DMS53 treated with DMSO at 0.1 percent for 48 hours (cell line): ENCODE results near the gene RASA3.

Experiments used
- DNase-seq: peaks from one replicate; lab custom pipeline; 2025; ENCODE audit not compliant: unreplicated experiment; lab: John Stamatoyannopoulos, UW

Gene RASA3

DNA sequence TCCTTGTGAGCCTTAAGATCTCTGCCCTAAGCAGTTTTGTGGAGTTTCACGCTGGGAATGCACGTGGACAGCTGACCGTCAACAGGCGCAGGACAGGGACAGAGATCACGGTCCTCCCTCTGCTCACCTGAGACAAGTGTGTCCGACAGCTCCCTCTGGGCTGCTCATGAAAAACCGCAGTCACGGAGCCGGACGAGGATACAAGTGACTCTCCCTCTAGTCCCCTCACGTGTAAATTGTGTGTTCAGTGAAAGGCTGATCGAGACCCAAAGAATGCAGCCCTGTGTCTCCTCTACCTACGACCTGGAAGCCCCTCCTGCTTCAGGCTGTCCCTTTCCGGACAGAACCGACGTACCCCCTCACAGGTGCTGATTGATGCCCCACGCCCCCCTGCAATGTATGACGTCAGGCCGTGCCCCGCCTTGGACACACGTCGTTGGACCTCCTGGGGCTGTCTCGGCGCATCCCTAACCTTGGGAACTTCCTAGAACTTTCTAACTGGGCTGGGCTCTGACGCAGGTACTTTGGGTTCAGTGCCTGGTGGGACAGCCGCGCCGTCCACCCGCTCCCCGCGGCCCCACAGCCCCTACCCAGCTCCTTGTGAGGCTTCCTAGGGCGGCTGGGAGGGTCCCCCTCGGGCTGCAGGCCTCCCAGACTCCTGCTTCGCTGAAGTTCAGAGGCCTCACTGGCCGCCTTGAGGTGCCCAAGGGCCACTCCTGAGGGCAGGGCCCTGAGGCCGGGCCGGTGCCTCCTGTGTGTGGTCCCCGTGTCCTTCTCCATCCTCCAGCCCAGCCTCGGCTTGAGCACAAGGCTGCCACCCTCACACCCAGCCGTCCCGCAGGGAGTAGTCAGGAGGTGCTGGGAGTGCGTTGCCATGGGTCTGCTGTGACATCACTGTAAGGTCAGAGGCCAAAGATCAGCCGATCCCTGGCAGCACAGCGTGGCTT, 158.9 kb downstream of the RASA3 start, which contains the start of gene C13orf46:
TSS of gene C13orf46 (minus strand) at position 859 of the 947 bp plus-strand sequence. CDS start at position 780, 79 bp downstream.
- DNase-seq: no peak

DNA sequence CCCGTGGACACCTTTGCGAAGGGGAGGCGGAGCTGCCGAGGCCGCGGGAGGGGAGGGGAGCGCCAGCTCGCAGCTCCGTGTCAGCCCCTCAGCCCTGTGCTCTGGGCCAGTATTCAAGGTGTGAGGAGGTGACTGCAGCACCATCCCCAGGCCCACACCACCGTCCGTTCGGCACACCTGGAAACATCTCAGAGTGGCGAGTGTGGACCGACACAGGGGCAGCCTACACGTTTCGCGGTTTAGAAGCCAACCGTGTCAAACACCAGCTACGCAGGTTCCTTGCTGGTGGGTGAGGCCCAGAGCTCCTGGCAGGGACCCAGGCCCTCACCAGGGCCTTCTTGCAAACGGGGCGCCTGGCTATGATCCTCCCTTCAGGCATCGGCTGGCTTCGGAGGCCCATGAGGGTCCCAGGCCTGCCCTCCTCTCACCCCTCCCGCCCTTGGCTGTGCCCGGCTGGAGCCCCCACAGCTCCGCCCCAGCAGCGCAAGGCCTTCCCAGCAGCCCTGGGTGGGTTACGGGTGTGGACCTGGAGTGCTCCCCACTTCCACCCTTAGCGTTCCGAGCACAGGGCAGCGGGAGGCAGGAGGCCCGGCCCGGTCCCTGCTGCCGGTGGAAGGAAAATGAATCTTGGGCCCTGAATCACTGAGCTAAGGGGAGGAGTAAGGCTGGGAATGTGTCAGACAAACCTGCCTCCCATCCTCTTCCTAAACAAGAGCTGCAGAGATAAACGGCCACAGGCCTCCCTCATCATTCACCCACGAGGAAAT, 159.8 kb downstream of the RASA3 start:
- DNase-seq: no peak

DNA sequence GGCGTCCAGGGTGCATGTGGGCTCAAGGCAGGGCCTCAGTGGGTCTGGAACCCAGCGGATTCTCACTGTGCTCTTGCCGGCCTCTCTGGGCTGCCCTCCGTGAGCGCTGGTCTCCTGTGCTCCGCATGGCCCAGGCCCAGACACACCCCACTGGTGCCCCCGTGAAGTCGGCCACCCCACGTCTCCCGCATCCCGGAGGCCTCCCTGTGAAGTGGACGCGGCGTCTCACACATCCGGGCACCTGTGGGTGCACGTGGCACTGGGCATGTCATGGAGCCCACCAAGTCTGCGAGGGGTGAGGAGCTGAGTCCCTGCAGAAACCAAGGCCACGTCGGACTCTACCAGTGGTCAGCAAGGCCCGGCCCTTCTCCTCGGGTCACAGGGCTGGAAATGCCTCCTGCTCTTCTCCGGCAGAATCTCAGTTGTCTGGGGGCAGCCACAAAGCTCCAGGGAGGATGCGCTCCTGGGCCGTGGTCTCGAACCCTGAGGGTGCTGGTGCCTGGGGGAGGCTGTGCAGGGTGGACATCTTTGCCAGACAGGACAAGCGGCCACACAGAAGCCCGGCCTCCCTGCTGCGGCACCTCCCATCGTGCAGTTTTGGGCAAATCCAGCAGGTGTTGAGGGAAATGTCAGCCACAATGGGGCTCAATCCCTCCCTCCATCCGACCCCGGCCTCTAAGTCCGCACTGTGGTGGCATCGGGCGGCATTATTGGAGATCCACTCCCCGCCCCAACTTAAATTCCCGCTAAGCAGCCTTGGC, 160.8 kb downstream of the RASA3 start:
- no peak for DNase-seq

DNA sequence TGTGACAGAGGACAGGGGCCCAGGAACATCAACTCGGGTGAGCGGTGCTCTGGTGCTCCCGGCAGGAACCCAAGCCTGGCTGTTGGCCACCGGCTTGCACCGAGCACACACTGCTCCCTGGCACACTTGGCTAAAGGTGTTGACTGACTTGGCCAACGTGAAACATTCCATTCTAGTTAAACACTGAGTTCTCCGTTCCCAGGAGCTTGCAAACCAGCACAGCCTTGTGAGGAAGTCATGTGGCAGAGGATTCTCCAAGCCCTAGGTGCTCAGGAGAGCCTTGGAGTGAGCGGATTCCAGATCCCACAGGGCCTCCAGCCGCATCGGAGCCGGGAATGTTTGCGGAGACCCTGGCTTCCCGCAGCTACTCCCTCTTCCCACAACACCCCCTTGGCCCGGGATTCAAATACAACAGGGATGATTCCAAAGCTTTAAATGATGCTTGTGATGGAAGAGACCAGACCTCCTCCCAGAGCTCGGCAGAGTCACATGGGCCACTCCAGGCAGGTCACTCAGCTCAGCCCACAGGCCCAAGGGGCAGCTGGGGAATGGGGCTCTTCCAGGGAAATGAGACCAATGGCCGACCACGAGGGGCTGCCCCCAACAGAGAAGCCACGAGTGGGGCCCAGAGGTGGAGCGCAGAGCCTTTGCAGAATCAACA, 161.5 kb downstream of the RASA3 start:
- no peak for DNase-seq

DNA sequence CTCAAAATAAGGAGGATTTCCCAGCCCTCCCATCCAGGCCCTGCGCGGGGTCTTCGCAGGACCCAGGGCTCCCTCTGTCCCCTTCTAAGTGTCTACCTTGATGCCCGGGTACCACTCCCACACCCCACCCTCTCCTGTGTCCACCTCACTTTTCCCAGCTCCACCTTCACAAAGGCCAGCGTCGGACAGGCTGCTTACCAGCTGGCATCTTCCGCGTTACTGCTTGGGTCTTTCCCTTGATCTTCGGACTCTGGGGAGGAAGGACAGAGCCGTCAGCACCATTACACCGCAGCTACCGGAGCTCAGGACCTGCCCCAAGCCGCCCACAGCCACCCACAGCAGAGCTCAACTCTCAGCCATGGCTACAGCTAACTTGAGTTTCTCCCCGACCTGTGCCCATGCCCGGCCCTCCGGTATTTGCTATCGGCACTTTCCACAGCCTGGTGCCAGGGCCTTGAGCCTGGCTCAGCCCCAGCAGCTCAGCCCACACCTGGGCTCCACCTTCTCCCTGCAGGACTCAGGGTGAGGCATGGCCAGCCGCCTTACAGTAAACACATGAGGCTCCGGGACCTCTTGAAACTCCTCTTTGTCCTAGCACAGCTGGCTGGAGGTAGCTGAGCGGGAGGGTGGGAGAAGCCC, 162.3 kb downstream of the RASA3 start:
- no peak for DNase-seq

DNA sequence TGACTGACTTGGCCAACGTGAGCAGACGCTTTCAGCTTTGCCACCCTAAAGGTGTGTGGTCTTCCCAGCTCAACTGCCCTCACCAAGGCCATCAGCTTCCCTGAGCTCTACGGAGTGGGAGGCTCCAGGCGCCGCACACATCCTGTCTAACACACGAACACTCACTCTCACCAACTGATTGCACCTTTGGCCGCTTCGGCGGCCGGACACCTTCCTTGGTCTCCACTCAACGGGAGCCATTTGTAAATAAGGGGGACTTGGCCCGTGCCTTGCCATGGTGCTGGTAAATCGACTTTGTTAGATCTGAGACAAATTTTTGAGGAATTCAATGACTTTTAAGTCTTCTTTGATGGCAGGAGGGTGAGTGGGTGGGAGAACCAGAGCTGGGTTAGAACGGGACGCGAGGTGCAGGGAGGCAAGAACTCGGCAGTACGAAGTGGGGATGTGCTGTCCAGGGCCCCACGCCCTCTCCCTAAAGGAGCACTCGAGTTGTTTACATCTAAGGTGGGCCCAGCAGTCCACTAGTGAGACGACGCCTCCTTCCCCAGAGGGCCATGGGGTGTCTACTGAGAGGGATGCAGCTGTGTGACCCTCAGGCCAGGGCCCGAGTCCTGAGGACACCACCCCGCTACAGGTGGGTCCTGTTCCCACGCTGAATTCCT, 163.0 kb downstream of the RASA3 start:
- no peak for DNase-seq

DNA sequence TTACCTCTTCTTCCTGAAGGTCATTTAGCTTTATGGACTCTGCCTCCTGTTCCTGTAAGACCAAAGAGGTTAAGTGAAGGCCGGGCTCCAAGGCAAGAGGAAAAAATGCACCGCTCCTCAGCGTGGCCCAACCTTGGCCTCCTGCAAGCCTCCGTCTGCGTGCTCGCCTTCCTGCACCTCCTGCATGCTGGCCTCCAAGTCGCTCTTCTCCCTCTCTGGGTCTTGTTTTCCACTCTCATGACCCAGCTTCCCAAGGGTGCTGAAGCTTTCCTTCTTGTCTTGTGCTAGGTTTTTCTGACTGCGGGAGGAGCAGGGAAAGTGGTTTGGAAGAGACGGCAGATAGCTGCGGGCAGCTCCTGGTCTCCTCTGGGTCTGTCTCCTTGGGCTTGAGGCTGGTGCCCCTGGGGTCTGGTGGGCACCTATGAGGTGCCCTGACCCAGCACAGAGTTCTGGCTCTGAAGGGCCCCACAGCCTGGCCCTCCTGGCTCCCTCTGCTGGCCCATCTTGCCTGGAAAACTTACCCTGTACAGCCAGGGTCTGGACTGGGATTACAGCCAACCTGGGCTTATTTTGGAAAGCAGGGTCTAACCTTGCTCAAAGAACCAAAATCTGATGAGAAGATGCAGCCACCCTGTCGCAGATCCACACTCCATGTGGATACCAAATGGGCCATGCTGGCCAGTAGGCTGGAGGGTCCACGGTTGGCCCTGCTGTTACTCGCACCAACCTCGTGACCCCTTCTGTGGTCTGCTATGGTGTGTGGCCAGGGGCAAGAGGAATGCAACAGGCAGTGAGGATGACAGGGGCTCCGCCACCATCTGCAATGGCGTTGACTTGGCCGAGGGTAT, 163.7 kb downstream of the RASA3 start:
- DNase-seq: no peak

DNA sequence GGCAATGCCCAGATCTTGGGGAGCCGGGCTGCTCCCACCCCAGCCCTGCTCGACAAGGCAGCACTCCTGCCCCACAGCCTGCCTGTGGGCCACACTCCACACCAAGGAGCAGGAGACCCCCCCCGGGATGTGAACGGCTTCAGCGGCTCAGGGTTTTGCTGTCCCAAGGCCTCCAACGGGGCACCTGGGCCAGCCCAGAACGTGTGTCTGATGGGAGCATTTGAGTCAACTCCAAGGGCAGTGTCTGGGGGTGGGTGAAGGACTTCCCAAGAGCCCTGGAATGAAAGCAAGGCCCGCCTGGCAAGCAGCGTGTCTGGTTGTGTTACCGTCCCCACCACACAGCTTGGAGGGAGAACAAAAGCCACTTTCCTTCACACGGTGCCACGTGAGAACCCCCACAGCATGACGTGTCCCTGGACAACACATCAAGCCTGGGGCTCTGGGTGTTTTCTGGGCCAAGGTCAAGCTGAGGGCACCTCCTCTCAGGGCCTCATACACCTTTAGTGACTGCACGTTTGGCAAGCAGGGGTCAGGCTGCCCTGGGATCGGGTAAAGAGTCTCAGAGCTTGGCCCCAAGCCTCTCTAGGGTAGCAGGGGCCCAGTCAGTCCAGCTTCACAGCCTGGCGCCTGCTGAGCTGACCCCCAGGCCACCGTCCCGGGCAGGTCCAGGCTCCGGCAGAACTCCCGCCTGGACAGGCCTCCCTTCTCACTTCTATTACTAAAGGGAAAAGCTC, 164.5 kb downstream of the RASA3 start:
- no peak for DNase-seq

DNA sequence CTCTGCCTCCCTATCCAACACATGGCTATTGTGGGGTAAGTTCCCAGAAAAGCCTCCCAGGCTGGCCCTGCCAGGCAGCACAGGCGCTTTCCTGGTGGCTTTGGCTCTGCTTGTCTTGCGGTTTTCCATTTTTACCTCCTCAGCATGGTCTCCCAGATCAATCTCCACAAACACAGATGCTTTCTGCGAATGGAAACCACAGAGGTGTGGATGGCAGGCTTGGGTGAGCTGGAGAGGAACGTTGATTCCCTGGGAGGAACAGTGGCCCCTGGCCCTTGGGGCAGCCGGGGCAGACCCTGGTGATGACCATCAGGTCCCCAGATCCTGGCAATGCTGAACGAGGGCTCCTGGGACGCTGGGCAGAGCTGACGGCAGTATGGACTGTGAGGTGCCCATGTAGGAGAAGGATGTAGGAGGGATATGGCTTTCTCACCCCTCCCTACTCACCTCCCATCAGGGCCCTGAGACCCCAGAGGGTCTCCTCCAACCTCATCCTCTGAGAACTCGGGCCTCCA, 165.2 kb downstream of the RASA3 start:
- DNase-seq: no peak

DNA sequence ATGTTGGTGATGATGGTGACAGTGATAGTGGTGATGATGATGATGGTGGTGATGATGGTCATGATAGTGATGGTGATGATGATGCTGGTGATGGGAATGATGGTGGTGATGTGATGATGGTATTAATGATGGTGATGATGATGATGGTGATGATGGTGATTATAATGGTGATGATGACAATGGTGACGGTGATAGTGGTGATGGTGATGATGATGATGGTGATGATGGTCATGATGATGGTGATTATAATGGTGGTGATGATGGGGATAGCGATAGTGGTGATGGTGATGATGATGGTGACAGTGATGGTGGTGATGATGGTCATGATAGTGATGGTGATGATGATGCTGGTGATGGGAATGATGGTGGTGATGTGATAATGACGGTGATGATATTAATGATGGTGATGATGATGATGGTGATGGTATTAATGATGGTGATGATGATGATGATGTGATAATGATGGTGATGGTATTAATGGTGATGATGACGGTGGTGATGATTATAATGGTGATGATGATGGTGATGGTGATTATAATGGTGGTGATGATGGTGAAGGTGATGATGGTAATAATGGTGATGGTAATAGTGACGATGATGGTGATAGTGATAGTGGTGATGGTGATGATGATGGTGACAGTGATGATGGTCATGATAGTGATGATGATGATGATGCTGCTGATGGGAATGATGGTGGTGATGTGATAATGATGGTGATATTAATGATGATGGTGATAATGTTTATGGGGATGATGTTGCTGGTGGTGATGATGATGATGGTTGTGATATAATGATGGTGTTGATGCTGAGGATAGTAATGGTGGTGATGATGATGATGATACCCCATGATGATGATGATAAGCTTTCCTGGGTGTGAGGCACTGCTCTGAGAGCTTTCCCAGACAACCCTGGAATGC, 166.2 kb downstream of the RASA3 start:
- DNase-seq: no peak

DNA sequence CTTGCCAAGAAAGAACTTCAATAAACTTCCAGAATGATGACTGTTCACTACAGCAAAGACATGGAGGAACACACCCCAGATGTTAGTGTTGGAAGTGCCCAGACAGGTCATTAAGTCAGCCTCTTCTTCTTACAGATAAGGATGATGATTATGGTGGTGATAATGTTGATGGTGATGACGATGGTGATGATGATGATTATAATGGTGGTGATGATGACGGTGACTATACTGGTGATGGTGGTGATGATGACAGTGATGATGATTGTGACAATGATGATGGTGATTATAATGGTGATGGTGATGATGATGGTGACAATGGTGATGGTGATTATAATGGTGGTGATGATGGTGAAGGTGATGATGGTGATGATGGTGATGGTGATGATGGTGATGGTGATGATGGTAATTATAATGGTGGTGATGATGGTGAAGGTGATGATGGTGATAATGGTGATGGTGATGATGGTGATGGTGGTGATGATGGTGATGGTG, 167.0 kb downstream of the RASA3 start:
- no peak for DNase-seq

DNA sequence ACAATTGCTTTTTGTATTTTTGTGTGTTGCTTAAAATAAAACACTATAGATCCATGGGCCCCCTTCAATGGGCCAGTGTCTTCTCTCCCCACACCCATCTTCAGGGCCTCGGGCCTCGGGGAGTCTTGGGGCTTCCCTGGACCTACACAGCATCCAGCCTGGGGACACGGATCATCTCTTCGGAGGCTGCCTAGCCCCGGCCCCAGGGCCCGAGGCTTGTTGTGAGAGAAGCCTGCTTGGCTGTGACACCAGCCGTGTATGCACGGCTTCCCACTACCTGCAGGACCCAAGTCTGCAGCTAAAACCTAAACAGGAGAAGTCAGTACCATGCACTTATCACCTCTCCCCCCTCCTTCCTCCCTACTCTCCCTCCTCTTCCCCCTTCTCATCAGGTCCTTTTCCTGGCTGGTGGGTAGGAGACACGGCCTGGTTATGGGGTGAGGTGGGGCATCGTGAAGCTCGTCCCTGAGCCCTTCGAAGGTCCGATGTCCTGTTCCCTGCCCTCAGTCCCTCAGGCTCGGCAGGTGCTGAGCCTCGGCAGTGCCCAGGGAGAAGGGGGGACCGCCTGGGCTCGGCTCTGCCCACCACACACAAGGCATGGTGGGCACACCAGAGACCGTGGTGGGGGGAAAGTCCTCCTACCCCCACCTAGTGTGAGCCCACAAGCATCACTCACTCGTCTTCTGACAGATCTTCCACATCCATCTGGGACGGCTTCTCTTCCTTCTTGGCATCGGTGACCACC, 168.0 kb downstream of the RASA3 start:
- no peak for DNase-seq

DNA sequence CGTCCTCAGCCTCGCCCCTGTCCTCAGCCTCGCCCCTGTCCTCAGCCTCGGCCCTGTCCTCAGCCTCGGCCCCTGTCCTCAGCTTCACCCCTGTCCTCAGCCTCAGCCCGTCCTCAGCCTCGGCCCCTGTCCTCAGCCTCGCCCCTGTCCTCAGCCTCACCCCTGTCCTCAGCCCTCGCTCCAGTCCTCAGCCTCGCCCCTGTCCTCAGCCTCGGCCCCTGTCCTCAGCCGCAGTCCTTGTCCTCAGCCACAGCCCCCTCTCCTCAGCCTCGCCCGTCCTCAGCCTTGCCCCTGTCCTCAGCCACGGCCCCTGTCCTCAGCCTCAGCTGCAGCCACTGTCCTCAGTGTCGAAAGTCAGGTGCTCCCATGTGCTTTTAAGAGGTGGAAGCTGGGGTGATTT, 169.0 kb downstream of the RASA3 start:
- no peak for DNase-seq

DNA sequence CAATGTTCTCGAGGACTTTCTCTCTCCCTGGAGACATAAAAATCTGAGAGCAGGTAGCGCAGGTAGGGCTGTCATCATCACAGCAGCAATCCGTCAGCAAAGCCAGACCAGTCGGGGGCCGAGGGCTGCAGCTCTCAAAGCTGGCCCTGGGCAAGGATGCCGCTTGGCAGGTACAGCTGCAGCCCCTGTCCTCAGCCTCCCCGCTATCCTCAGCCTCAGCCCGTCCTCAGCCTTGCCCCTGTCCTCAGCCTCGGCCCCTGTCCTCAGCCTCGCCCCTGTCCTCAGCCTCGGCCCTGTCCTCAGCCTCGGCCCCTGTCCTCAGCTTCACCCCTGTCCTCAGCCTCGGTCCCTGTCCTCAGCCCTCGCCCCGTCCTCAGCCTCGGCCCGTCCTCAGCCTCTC, 169.4 kb downstream of the RASA3 start:
- DNase-seq: no peak

DNA sequence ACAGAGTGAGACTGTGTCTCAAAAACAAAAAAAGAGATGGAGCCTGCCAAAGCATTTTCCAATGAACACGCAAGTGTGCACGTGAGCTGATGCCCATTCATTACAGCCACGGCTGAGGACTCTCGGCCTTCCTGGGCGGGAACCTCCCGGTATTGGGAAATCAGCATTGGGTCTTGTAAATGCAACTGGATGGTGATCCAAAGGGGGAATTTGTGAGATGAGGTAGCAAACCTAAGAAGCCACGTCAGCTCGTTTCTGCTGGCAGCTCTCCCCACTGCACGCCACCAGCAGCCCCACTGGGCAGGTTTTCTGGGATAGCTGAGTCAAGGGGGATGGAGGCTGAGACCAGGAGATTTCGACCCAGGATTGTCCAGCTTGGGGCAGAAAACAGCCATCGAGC, 170.0 kb downstream of the RASA3 start:
- DNase-seq: no peak
